Heart right ventricle (tissue), 16 donors: ENCODE results near the gene DPYSL3. TPM values are rescaled to one million over a fixed set of nuclear protein-coding genes. Genes with fewer than 3 reads are reported as not detected.
"Not testable (repeated sequence)": the region's sequence is repeated elsewhere in the genome, so short reads cannot be mapped to it uniquely, and the experiment has no call there.

Source experiments
- ATAC-seq, 8 donors: fragments of 200-7000 bp; cut with Tn5 transposase; one replicate each; pipeline ENCODE4 v1.9.1; 2020; ENCODE audit warnings: mild to moderate bottlenecking in 8 of 8, moderate library complexity in 8 of 8, moderate number of reproducible peaks in 1 of 8
- DNase-seq, 2 donors: peaks; one replicate each; pipeline ENCODE4 v3.0.0-alpha.2; 2020
- H3K27ac ChIP-seq, 10 donors: fragments of 200-600 bp; sonication (generic) in 2 of 10; one replicate each; pipeline versions ENCODE4 v1.5.0 to v1.8.0; 2020 to 2022; ENCODE audit warnings: mild to moderate bottlenecking in 3 of 10
- H3K27me3 ChIP-seq, 7 donors: fragments of 200-600 bp; one replicate each; pipeline ENCODE4 v1.8.0; 2021 to 2022; ENCODE audit warnings: mild to moderate bottlenecking in 2 of 7
- H3K36me3 ChIP-seq, 9 donors: fragments of 200-600 bp; sonication (generic) in 1 of 9; one replicate each; pipeline versions ENCODE4 v1.5.0 to v1.8.0; 2020 to 2022; ENCODE audit warnings: mild to moderate bottlenecking in 2 of 9
- H3K4me1 ChIP-seq, 9 donors: fragments of 200-600 bp; sonication (generic) in 1 of 9; one replicate each; pipeline versions ENCODE4 v1.5.0 to v1.8.0; 2020 to 2022; ENCODE audit warnings: mild to moderate bottlenecking in 4 of 9
- H3K4me3 ChIP-seq, 10 donors: fragments of 200-600 bp; sonication (generic) in 2 of 10; one replicate each; pipeline versions ENCODE4 v1.5.0 to v1.8.0; 2020 to 2022; ENCODE audit warnings: mild to moderate bottlenecking in 7 of 10, moderate library complexity in 2 of 10
- H3K9me3 ChIP-seq, 11 donors: fragments of 200-600 bp in 10 of 11; sonication (generic) in 2 of 11; one replicate each; pipeline versions ENCODE4 v1.5.0 to v1.8.0; 2013 to 2022; ENCODE audit warnings: mild to moderate bottlenecking in 2 of 11, control low read depth in 1 of 11, moderate library complexity in 1 of 11
- CTCF ChIP-seq, 9 donors: fragments of 200-600 bp; sonication (generic) in 2 of 9; IDR thresholded peaks; one replicate each; pipeline versions ENCODE4 v1.5.0 to v1.8.0; 2021 to 2022; ENCODE audit warnings: antibody characterized with exemption in 9 of 9, mild to moderate bottlenecking in 5 of 9, moderate library complexity in 1 of 9
- WGBS, 2 donors: extraction: QIAGEN DNeasy Blood & Tissue Kit; methylation state at CpG; one replicate each; pipeline ENCODE4 v1.1.7; 2013; ENCODE audit warnings: inconsistent platforms in 1 of 2; 5-methylcytosine and 5-hydroxymethylcytosine counted together
- intact Hi-C, 10 donors: fragments of 100-400 bp; cut with DNase I; formaldehyde crosslinking; loops; one replicate each; pipeline versions ENCODE4 v1.11.1 to v1.14.2; 2022
- polyA plus RNA-seq, 2 donors: library from polyadenylated mRNA; stranded (reverse); fragments of 200-250 nt; gene quantifications; one replicate each; pipeline ENCODE4 v1.2.3, GENCODE V29; 2013
- total RNA-seq, 10 donors: library from RNA; stranded (reverse); fragmentation: NEBNext Ultra II Directional in 3 of 10; extraction: Animal tissue kit (Norgen Biotek cat#: 25700) in 3 of 10; gene quantifications; one replicate each; pipeline versions ENCODE4 v1.2.1 to v1.2.4, GENCODE V29; 2021 to 2023
- donor health status: Arrhythmogenic right ventricular cardiomyopathy.
- donor health status: ischemic (EF 13 %, LVEDD 7.1; RV severe dilation, severe dysfunction).
- donor health status: healthy with polysubstance abuse.
- donor health status: DM: no; HTN: yes; CAD: no.
- donor health status: DM: no; HTN: no; CAD: no.
- donor health status: ischemic (EF 25% LVEDD 6.9; RV normal size, moderate dysfunction).
- donor health status: ischemic (EF 25% LVEDD 5.7; RV mildly dilated, moderate dysfunction).
- donor health status: healthy.
- donor health status: DM: yes; HTN: yes; CAD: no.
- donor health status: Ischemic cardiomyopathy.
- donor health status: ischemic (EF 35%, LVEDD 5.7; RV mildly dilated, moderate dysfunction).
- donor health status: nonischemic (EF 11% LVEDD 7.7; RV severe dilation, severe dysfunction).
- donor health status: DM: yes; HTN: yes; CAD: no.
- donor health status: PGD.
- donor health status: ischemic (EF 29% LVEDD 5.4; RV normal size, mild dysfunction).
- donor health status: nonischemic (EF 23%, LVEDD 6.1; RV moderate dilation, normal function).

The DPYSL3 gene
- total and polyA plus RNA-seq, 12 donors: 15.2 to 27.4 (median 20.3) TPM

- H3K27me3 ChIP-seq: no peaks in the 10 kb centered on the region
- H3K4me3 ChIP-seq: no peak overlapping the region
- H3K4me1 ChIP-seq: no peaks in the 10 kb centered on the region
- no peaks in the 10 kb centered on the region for H3K9me3 ChIP-seq
- no peak for ATAC-seq
- H3K36me3 ChIP-seq: no peaks in the 10 kb centered on the region
- peak in 8 of 9 donors; percentile 13 to 66 (median 56) for TF ChIP-seq CTCF (IDR thresholded peaks at IDR 0.05)
- no peak overlapping the region for H3K27ac ChIP-seq
- intact Hi-C loops: loop anchor here in 9 of 10 donors (2.0 to 10.0 kb wide), 7 partner anchors 135 to 148 kb away; partner anchors contain the start of gene STK32A (in 1 of the 9)
- WGBS, 2 donors: 12 to 43% methylated on average over 2 of the region's 2 CpGs
- no peak for DNase-seq
Measured at GRCh38 chr5:147369742-147370374, 140.0 kb downstream of the DPYSL3 start.

- not testable (repeated sequence) for H3K4me3 ChIP-seq, H3K4me1 ChIP-seq, ATAC-seq, H3K27ac ChIP-seq, H3K9me3 ChIP-seq, H3K27me3 ChIP-seq, DNase-seq, H3K36me3 ChIP-seq
- WGBS, 2 donors: 75% methylated on average over 6 of the region's 6 CpGs
- intact Hi-C loops: loop anchor here in 4 of 10 donors (5.0 to 10.0 kb wide), 4 partner anchors 133 to 145 kb away; partner anchors contain the start of gene STK32A (in 1 of the 4)
Measured at GRCh38 chr5:147367381-147367780, 142.5 kb downstream of the DPYSL3 start.

- Histone ChIP-seq H3K4me3 (no peak overlapping the region), H3K9me3 (peaks cover 0 to 5% (median 0%) of the 10 kb centered on the region in 11 donors), H3K4me1 (no peaks in the 10 kb centered on the region), H3K27ac (no peak overlapping the region), H3K36me3 (no peaks in the 10 kb centered on the region), H3K27me3 (no peaks in the 10 kb centered on the region)
- ATAC-seq: no peak
- WGBS, 2 donors: 68% methylated on average over 4 of the region's 4 CpGs
- DNase-seq: no peak
- intact Hi-C loops: loop anchor here in 3 of 10 donors (2.0 to 10.0 kb wide), 3 partner anchors 25 to 137 kb away; partner anchors contain the start of gene STK32A (in 1 of the 3)
- TF ChIP-seq CTCF (IDR thresholded peaks at IDR 0.05): no peak
Measured at GRCh38 chr5:147361441-147362175, 148.3 kb downstream of the DPYSL3 start.

- H3K4me1 ChIP-seq: no peaks in the 10 kb centered on the region
- no peak for TF ChIP-seq CTCF (IDR thresholded peaks at IDR 0.05)
- no peak overlapping the region for H3K27ac ChIP-seq
- 78 to 80% methylated on average over 2 of the region's 2 CpGs for WGBS, 2 donors
- no peaks in the 10 kb centered on the region for H3K36me3 ChIP-seq
- no peak overlapping the region for H3K4me3 ChIP-seq
- ATAC-seq: no peak
- H3K27me3 ChIP-seq: no peaks in the 10 kb centered on the region
- H3K9me3 ChIP-seq: peaks cover 0 to 5% (median 0%) of the 10 kb centered on the region in 11 donors
- DNase-seq: no peak
- intact Hi-C loops: loop anchor here in 2 of 10 donors (10.0 kb wide), 2 partner anchors 126 to 136 kb away; partner anchors contain the start of gene STK32A (in 1 of the 2)
Measured at GRCh38 chr5:147360816-147361215, 149.1 kb downstream of the DPYSL3 start.
